GM19239 (cell line): ENCODE data around the gene HOXD4.

ENCODE experiments used
- DNase-seq: peaks from one replicate; pipeline ENCODE4 v3.0.0; 2011; ENCODE audit warnings: low spot score; ENCODE audit not compliant: insufficient read length
- FAIRE-seq: peaks from 2 replicates; lab custom pipeline; 2011; peaks lifted over from hg19 to GRCh38; lab: Jason Lieb, UNC

HOXD4 gene

GRCh38 chr2:176151442-176152287 is at the start of gene HOXD4:
Gene HOXD4 (plus strand): TSS chr2:176151550. CDS start chr2:176151634, 84 bp downstream.
- no peak for DNase-seq

GRCh38 chr2:176101842-176102241 is 49.5 kb upstream of the HOXD4 start:
- no peak for DNase-seq
- FAIRE-seq, result no peak

More at GRCh38 chr2:176151442-176152287, at the start of gene HOXD4:
- no peak for FAIRE-seq

GRCh38 chr2:176102309-176102866 is 49.0 kb upstream of the HOXD4 start:
- no peak for FAIRE-seq
- DNase-seq, result no peak

GRCh38 chr2:176103194-176103593 is 48.2 kb upstream of the HOXD4 start:
- no peak for FAIRE-seq
- no peak for DNase-seq

- FAIRE-seq (no peak), DNase-seq (no peak)
Observed at GRCh38 chr2:176103742-176104315, 47.5 kb upstream of the HOXD4 start.

- FAIRE-seq (no peak), DNase-seq (no peak)
Observed at GRCh38 chr2:176104316-176105077, 46.9 kb upstream of the HOXD4 start.

- FAIRE-seq (no peak), DNase-seq (no peak)
Observed at GRCh38 chr2:176105078-176105729, 46.1 kb upstream of the HOXD4 start.

- DNase-seq (no peak), FAIRE-seq (no peak)
Observed at GRCh38 chr2:176105730-176106580, 45.4 kb upstream of the HOXD4 start.

- DNase-seq, result no peak
Observed at GRCh38 chr2:176106581-176107539, 44.5 kb upstream of the HOXD4 start, which contains the start of gene HOXD11. Gene HOXD11 (plus strand): TSS chr2:176107280. CDS start chr2:176107356, 76 bp downstream.

GRCh38 chr2:176107731-176108181 is 43.6 kb upstream of the HOXD4 start:
- no peak for FAIRE-seq
- DNase-seq, result no peak

More at GRCh38 chr2:176106581-176107539, 44.5 kb upstream of the HOXD4 start, which contains the start of gene HOXD11:
- no peak for FAIRE-seq

GRCh38 chr2:176109192-176109901 is 42.0 kb upstream of the HOXD4 start:
- no peak for DNase-seq
- FAIRE-seq, result no peak

GRCh38 chr2:176109946-176110345 is 41.4 kb upstream of the HOXD4 start:
- DNase-seq (no peak), FAIRE-seq (no peak)

- FAIRE-seq, result no peak
- no peak for DNase-seq
Observed at GRCh38 chr2:176110415-176111308, 40.7 kb upstream of the HOXD4 start.

GRCh38 chr2:176111309-176111663 is 40.1 kb upstream of the HOXD4 start:
- FAIRE-seq (no peak), DNase-seq (no peak)

- DNase-seq (no peak), FAIRE-seq (no peak)
Observed at GRCh38 chr2:176111846-176112374, 39.4 kb upstream of the HOXD4 start.
